ENCODE results near the gene POR.

DNA sequence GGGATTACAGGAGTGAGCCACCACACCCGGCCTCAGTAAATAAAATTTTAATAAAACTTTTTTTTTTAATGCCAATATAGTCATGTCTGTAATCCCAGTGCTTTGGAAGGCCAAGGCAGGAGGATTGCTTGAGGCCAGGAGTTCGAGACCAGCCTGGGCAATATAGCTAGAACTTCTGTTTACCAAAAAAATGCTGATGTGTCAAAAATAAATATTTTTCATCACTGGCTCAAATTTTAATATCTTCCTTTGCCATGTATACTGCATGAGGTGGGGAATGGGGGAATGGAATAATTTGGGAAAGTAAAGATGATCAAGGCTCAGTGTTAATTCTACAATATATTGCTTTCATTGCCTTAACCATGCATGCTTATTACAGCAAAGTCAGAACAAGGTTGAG, 46.8 kb upstream of the POR start:
- TF ChIP-seq, protein P1, sequence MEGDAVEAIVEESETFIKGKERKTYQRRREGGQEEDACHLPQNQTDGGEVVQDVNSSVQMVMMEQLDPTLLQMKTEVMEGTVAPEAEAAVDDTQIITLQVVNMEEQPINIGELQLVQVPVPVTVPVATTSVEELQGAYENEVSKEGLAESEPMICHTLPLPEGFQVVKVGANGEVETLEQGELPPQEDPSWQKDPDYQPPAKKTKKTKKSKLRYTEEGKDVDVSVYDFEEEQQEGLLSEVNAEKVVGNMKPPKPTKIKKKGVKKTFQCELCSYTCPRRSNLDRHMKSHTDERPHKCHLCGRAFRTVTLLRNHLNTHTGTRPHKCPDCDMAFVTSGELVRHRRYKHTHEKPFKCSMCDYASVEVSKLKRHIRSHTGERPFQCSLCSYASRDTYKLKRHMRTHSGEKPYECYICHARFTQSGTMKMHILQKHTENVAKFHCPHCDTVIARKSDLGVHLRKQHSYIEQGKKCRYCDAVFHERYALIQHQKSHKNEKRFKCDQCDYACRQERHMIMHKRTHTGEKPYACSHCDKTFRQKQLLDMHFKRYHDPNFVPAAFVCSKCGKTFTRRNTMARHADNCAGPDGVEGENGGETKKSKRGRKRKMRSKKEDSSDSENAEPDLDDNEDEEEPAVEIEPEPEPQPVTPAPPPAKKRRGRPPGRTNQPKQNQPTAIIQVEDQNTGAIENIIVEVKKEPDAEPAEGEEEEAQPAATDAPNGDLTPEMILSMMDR (IDR thresholded peaks at IDR 0.05 in 8 of 11, conservative IDR thresholded peaks at IDR 0.05 in 3 of 11) = no peak
- TF ChIP-seq POLR2A (IDR thresholded peaks at IDR 0.05) = no peak
